ENCODE results near the gene SORBS1.

The SORBS1 gene

DNA sequence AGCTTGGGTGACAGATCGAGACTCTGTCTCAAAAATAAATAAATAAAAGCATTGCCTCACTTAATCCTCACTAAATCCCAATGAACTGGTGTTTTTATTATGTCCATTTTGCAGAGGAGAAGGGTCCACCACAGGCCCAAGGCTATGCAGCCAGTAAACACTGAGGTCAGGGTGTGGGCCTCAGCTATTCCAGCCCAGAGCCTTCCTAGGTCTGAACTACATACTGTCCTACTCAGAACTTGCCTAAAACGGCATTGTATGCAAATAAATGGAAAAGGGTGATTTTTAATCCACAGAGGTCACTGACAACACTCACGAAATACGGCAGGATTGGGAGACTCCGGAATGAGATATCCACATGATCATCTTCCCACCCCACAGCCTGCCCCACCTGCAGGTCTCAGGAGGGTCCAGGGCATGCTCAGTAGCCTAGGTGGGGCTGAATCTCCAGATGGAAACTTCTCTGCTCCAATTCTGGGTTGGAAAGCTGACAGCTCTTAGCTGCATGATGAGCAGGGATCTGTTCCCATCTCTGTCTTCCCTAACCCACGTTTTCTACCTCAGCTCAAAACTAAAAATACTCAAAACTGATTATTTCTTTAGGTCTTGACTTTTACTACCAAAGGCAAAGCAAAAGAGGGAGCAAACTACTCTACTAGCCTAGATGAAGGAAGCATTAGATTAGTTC is 121.0 kb downstream of the SORBS1 start:
- DNase-seq (ENCODE audit: low read depth, low spot score) = no peak

DNA sequence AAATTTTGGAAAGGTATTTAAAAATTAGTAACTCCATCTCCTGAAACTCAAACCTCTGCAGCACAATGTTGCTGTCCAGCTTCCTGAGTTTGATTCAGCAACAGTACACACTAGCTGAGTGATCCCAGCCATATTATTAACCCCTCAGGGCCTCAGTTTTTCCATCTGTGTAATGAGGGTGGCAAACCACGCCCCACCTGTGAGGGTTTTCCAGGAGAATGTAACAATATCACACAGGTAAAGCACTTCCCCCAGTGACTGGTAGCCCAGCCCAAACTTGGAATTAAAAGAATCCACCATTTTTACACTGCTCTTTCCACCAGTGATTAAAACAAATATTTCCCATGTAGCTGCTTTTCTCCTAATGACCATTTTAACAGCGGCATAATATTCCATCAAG is 122.4 kb downstream of the SORBS1 start:
- DNase-seq (ENCODE audit: low read depth, low spot score) = no peak

DNA sequence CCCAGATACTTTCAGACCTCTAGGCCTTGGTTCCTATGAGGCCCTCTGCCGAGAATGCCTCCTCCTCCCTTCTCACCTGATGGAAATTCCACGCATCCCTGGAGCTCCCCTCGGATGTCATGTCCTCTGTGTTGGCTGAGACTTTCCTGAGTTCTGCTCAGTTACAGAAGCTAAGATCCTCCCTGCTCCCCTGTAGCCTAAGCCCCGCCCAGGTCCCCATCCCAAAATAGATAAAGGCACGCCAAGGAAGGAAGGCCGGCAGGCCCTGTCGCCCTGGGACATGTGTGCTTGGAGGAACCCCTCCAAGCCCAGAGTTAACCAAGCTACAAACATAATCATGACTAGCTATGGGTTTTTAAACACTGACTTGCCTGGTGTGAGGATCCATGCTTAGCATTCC is 123.5 kb downstream of the SORBS1 start:
- no peak for DNase-seq (ENCODE audit: low read depth, low spot score)

DNA sequence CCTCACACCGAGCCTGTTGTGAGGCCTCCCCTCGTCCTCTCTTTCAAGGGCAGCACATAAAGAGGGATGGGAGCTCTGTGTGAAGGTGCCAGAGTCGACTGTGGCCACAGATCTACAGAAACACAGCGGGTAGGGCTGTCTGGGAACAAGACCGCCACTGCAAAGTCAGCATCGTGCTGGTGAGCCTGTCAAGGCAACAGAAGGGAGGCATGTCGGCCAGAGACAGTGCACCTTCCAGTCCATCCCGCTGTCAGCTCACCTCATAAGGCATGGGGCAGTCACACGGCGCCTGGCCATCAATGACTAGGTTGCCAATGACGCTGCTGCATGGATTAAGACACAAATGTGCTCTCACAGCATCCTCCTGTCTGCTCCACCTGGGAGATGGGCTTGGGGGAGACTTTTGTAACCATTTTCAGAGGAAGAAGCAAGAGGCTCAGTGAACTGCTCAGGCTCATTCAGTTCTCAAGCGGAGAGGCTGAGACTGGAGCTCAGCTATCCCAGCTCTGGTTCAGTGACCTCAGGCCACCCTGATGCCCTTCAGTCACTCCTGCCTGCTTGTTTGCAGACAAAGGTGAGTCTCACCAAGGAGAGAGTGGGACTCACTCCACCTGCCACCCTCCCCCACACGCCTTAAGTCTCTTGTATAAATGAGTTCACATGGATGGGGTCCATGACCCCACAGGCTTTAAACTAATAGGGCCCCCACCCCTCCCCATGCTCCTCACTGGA is 125.5 kb downstream of the SORBS1 start:
- DNase-seq (ENCODE audit: low read depth, low spot score) = no peak

DNA sequence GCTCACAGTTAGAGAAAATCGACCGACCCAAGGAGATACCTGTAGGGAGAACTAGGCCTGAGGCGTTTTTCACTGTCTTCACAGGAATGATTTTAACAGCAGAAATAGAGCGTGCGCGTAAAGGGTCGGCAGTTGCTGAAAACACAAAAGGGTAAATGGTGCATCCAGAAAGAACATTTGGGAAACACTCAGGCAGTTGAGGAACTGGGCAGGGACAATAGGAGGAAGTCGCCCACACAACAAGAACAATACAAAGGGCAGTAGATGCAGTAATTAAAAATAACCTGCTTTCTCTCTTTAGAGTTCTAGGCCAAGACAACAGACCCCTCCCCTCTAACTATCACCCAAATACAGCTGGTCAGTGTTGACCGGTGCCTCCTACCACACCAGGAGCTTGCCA is 126.6 kb downstream of the SORBS1 start:
- DNase-seq (ENCODE audit: low read depth, low spot score) = no peak

DNA sequence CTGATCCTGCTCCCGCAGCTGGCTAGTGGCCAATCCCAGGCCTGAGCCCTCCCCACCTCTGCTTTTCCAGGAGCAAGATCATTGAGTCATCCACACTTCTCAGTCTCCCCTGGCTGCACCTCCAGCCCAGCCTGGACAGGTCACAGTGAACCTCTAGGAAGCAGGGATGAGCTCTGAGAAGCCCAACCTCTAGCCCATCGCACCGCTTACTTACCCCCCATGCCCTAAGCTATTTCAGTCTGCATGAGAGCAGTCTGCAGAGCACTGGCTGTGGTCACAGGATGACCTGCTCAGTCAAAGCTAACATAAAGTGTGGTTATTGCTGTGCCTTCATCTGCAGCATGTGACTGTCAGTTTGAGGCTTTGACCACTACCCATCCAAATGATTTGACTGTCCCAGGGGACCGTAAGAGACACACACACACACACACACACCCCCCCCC is 129.2 kb downstream of the SORBS1 start:
- no peak for DNase-seq (ENCODE audit: low read depth, low spot score)

DNA sequence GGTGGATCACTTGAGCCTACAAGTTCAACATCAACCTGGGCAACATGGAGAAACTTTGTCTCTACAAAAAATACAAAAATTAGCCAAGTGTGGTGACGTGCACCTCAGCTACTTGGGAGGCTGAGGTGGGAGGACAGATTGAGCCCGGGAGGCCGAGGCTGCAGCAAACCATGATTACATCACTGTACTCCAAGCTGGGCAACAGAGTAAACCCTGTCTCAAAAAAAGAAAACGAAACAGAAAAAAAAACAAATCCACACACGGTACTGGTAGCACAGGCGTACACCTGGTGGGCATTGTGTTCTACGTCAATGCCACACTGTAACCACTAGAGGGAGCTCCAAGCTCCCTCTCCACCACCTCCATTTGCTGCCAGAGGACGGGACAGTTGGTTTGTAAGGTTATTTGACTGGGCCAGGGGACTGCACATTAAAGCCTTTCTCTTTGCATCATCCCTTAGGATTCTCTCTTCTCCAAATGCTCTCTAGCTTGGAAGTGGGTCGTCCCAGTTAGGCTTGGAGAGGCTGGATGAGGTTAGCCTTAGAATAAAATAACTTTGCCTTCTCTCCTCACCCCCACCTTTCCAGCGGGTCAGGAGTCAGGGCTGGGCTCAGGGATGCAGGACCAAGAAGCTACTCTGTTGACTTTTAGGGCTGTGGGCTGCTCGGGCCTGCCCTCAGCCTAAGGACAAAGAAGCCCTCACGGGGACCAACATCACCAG is 130.8 kb downstream of the SORBS1 start:
- peak; percentile 18 for DNase-seq (ENCODE audit: low read depth, low spot score)

DNA sequence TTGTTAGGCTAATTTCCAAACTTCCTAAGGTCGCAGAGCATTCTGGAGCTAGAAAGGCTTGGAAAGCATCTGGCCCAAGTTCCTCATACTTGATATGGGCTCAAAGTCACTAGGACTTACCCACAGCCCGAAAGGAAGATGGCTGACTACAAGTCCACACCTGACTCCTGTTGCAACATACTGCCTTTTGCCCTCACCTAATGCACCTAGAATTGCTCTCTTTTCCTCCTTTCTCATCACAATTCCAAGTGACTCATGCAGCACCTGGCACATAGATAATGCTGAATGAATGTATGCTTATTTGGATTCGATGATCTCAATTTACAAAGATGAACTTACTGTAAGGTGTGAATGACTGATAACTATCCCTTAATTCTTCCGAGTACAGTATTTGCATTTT is 131.5 kb downstream of the SORBS1 start:
- DNase-seq (ENCODE audit: low read depth, low spot score) = no peak

DNA sequence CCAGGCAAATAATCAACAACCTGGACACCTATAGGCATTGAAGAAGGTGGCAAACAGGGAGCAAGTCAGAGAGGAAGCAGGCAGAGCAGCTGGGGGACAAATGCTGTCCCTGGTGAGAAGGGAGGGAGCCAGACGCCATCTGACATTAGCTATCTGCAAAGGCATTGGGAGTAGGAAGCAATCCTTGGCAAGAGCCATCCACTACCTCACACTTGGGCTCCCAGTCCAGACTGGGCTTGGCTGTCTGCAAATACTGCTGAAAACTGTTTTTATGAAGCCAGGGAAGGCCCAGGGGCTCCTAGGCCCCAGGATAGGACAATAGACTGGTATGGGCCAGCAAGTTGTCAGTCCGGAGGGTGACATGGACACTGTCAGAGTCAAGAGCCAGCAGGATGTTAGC is 132.5 kb downstream of the SORBS1 start:
- DNase-seq (ENCODE audit: low read depth, low spot score) = no peak

DNA sequence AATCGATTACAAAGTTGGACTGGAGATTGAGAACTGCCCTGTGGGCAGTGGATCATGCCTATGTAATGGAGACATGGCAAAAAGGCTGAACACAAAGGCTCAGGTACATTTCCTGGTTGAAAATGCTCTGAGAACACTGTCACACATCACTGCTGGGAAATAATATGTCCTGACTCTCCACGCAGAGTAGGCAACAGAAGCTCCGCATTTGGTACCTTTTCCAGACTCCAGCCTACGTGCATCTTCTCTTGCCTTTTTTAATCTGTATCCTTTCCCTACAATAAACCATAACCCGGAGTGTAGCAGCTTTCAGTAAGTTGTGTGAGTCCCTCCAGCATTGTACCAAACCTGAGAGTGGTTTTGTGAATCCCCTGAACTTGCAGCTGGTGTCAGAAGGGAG is 134.7 kb downstream of the SORBS1 start:
- no peak for DNase-seq (ENCODE audit: low read depth, low spot score)

DNA sequence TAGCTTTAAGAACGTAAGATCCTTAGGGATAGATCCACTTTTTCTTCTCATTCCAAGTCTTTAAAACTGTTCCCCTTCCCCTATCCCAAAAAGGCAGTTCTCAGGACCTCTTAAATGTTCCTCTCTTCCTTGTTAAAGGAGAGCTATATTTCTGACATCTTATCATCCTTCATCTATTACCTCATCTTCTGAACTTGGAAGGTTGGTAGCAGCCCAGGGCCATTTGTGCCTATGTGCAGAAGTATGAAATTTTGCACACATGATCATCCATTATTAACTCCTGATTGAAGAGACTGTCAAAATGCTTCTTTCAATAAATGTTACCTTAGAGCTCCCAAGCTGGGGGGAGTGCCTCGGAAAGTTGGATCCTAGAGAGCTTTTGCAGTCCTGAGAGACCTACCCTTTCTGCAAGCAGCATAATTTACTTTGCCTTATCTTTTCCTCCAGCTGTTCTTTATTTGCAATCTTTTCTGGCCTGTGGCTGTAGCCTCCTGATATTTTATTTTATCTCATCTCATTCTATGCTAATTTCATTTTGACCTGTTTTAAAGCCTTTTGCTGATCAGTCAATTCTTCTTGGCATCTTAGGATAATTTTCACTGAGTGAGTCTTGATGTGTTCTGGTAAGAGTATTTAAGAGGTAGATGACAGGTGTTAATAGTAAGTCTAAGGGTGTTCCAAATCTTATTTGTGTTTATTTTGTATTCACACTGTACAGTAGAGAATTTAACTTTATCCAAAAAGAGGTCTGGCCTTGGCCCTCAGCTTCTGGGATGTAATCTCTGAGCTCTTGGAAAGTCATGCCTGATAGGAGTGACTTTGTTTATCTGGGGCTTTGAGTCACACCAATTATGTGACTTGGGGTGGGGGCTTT is 135.3 kb downstream of the SORBS1 start:
- DNase-seq (ENCODE audit: low read depth, low spot score) = no peak

DNA sequence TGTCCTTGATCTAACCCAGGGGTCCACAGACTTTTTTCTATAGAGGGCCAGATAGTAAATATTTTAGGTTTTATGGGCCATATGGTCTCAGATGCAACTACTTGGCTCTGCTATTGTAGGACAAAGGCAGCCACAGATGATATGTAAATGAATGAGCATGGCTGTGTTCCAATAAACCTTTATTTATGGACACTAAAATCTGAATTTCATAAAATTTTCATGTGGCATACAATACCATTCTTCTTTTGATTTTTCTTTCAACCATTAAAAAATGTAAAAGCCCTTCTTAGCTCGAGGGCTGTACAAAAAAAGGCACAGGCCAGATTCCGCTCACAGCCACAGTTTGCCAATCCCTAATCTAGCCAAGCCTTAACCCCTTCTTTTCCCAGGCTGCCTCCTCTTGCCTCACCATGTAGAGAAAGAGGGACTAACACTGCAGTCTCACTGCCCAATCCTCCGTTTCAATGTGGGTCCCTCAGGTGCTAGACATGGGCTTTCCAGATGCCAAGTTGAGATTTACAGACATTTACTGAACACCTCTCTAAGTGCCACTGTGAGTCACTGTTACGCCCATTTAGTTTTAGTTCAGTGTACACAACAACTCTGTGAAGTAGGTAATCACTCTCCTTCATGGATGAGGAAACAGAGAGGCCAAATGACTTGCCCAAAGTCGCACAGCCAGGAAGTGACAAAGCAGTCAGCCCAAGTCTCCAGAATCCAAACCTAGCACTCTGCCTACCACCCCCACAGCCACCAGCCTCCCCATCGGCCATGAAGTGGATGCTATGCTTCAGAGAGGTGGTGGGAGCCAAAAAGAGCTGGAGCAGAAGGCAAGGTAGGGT is 137.8 kb downstream of the SORBS1 start:
- DNase-seq (ENCODE audit: low read depth, low spot score) = no peak

DNA sequence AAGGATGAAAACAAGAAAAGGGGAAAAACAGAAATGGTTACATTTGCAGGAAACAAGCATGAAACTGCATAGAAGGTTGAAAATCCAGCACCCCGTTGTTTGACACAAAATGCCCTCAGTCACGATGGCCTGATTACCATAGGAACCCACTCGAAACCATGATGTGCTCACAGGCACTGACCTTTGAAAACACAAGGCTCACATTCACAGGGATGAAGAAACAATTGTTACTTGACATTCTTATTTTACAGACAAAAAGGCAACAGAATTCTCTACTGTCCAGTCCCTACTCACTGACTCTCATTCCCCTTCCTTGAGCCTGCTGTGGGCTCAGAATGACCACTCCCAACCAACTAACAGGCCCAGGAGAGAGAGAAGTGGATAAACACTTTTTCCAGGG is 138.9 kb downstream of the SORBS1 start:
- no peak for DNase-seq (ENCODE audit: low read depth, low spot score)

DNA sequence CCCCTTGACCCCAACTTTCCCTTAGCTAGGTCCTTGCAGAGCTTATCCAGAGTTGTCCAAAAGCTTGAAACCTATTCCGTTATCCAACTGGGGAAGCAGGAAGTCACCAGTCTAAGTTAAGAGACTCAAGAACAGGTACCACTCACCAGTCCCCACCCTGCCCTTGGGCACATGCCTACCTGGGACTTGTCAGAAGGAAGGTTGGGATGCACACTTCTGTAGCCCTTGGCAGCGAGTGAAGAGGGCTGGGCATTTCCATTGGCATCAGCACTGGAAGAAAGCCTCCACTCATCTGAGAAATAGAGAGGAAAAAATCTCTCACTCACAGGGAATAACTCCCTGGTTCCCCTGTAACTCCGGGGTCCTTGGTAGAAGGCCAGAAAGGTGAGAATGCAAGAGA is 139.4 kb downstream of the SORBS1 start:
- no peak for DNase-seq (ENCODE audit: low read depth, low spot score)

DNA sequence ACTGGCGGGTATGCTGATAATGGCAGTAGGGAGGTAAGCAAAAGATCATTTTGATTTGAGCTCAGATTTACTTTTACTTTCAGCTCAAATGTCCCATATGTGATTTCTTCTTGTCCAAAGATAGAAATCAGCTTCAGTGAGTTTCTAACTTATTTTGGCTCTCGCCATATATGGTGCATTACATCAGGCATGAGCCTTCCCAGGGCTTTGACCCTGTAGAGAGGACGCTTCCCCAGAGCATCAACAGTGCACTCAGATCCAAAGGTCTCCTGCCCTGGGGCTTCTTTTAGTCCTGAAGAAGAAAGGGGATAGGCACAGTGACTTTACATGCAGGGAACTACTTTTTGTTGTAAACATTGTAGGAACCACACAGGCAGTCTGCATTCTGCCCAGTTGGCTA is 141.8 kb downstream of the SORBS1 start:
- DNase-seq (ENCODE audit: low read depth, low spot score) = no peak

DNA sequence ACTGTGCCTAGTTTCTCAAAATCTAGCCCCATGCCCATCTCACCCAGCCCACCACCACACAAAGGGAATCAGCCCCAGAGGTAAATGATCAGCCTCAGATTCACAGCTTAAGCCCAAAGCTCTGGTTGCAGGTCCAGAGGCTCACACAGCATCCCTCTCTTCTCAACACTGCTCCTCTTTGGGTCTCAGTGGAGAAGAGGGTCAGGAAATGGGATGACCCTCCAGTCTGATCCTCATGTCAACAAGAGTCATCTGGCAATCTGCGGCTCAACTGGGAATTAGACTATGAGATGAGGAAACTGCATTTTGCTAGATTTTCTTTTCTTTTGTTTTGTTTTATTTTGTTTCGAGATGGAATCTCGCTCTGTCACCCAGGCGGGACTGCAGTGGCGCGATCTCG is 144.2 kb downstream of the SORBS1 start:
- DNase-seq (ENCODE audit: low read depth, low spot score) = no peak

DNA sequence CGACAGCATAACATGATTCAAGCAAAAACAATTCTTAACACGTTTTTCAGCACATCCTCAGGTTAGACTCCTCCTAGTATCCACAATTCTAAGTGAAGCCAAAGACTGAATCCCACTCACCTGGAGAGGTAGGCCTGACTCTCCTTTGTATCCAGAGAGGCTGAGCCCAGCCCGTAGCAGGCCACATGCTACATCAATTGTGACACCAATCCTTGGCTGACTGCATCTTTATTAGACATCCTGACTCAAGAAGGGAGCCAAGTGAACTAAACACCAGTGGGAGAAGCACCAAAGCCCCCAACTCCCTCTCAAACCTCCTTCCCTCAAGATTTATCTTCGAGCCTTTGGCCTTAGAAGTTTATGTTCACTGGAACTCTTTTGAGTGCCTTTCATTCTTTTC is 144.9 kb downstream of the SORBS1 start:
- no peak for DNase-seq (ENCODE audit: low read depth, low spot score)

DNA sequence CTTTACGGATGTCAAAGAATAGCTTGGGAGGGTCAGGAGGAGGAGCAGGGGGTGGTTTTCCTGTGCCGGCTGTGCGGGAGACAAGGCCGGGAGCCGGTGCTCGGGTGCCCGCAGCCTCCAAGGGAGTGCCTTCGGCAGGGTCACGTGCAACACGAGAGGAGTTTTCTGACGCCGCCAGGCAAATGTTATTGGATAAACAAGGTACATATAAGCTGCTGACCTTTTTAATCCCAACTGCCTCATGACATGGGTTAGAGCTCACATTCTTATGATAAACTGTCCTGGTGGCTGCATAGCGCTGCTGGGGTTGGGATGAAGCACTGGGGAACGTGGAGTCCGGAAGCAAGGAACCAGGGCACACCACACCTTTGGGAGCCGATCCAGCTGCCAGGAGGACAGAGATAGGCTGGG is 145.5 kb downstream of the SORBS1 start:
- DNase-seq (ENCODE audit: low read depth, low spot score) = no peak

DNA sequence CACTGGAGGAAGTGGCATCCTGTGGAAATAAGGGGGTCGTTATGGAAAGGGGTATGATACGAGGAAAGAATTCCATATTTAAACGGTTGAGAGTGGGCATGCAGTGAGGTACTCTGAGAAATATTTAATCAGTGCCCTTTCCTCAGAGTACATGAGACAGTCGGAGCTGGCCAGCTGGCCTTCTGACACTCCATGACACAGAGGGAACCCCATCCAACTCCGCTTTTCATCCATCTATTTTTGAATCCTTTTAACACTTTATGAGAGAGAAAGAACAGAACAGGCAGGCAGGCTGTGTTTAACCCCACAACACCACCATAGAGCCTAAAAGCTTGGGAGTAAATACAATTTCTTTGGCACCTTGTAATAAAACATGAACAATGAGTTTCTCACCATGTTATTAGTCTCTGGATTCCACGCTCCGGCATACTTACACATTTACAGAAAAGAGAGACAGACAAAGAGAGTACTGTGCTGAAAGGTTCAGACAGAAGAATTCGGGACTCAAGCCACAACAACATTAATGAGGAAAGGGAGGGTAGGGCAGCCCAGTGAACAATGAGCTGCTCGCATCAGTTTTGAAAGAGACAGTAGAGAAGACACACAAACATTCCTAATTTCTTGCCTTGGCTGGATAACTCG is 146.2 kb downstream of the SORBS1 start:
- DNase-seq (ENCODE audit: low read depth, low spot score) = no peak

All from smooth muscle cell of the brain vasculature (primary cell).